Hepatocyte (in vitro differentiated cells): ENCODE data around the gene CCDC148. TPM values are rescaled to one million over a fixed set of nuclear protein-coding genes. Genes with fewer than 3 reads are reported as not detected.

Source experiments
- DNase-seq: peaks from one replicate; pipeline ENCODE4 v3.0.0-alpha.2; 2016; ENCODE audit warnings: low spot score
- H2AFZ ChIP-seq: fragments of 200-600 bp; sonication (generic); 2 replicates; pipeline ENCODE4 v1.6.0; 2016; ENCODE audit warnings: antibody characterized with exemption, mild to moderate bottlenecking
- H3K27ac ChIP-seq: fragments of 200-600 bp; sonication (generic); 2 replicates; pipeline ENCODE4 v1.5.1; 2016; ENCODE audit warnings: mild to moderate bottlenecking
- H3K27me3 ChIP-seq: fragments of 200-600 bp; sonication (generic); 2 replicates; pipeline ENCODE4 v1.6.1; 2016
- H3K36me3 ChIP-seq: fragments of 200-600 bp; sonication (generic); replicated peaks from 2 replicates; pipeline ENCODE4 v1.5.1; 2016; ENCODE audit warnings: low read depth; ENCODE audit not compliant: insufficient read depth
- H3K4me1 ChIP-seq: fragments of 200-600 bp; sonication (generic); 2 replicates; pipeline ENCODE4 v1.5.1; 2016; ENCODE audit warnings: mild to moderate bottlenecking, moderate library complexity; ENCODE audit not compliant: insufficient read depth
- H3K4me2 ChIP-seq: fragments of 200-600 bp; sonication (generic); 2 replicates; pipeline ENCODE4 v1.6.0; 2016
- H3K4me3 ChIP-seq: fragments of 200-600 bp; sonication (generic); 2 replicates; pipeline ENCODE4 v1.5.1; 2016; ENCODE audit warnings: mild to moderate bottlenecking
- H3K79me2 ChIP-seq: fragments of 200-600 bp; sonication (generic); 2 replicates; pipeline ENCODE4 v1.6.0; 2017; ENCODE audit warnings: mild to moderate bottlenecking
- H3K9me2 ChIP-seq: fragments of 200-600 bp; sonication (generic); replicated peaks from 2 replicates; pipeline ENCODE4 v1.6.0; 2017; ENCODE audit warnings: mild to moderate bottlenecking; ENCODE audit not compliant: insufficient read depth
- H3K9me3 ChIP-seq: fragments of 200-600 bp; sonication (generic); 2 replicates; pipeline ENCODE4 v1.5.1; 2016; ENCODE audit warnings: low read depth, mild to moderate bottlenecking
- H4K20me1 ChIP-seq: fragments of 200-600 bp; sonication (generic); 2 replicates; pipeline ENCODE4 v1.6.0; 2016; ENCODE audit warnings: mild to moderate bottlenecking; ENCODE audit not compliant: insufficient read depth, poor library complexity, severe bottlenecking
- EZH2 ChIP-seq: fragments of 200-600 bp; sonication (generic); IDR thresholded peaks from 2 replicates; pipeline ENCODE4 v1.6.1; 2016; ENCODE audit warnings: antibody characterized with exemption, mild to moderate bottlenecking, borderline replicate concordance
- EZH2phosphoT487 ChIP-seq: fragments of 200-600 bp; sonication (generic); IDR thresholded peaks from one replicate; pipeline ENCODE4 v1.6.1; 2018; ENCODE audit warnings: antibody characterized with exemption, mild to moderate bottlenecking, low read depth, moderate library complexity; ENCODE audit not compliant: unreplicated experiment, severe bottlenecking
- WGBS: methylation state at CpG from one replicate; pipeline ENCODE4 v1.1.6; 2016; ENCODE audit warnings: low lambda C conversion rate; ENCODE audit errors: missing lambda C conversion rate; 5-methylcytosine and 5-hydroxymethylcytosine counted together
- polyA plus RNA-seq: library from polyadenylated mRNA; unstranded; fragments of >200 nt; fragmentation: Nextera tagmentation; extraction: Ambion mirVana; gene quantifications from 2 replicates; pipeline ENCODE4 v1.2.1, GENCODE V29; 2016
- total RNA-seq: library from RNA; depleted of rRNA; stranded (reverse); fragments of >200 nt; gene quantifications from 2 replicates; pipeline ENCODE4 v1.2.3, GENCODE V29; 2014
- TF ChIP-seq, protein P1 (sequence below): fragments of 200-600 bp; sonication (generic); IDR thresholded peaks from 2 replicates; pipeline ENCODE4 v1.5.1; 2016; ENCODE audit warnings: antibody characterized with exemption, mild to moderate bottlenecking; ENCODE audit not compliant: poor library complexity

Gene CCDC148
- total and polyA plus RNA-seq, 2 experiments from 2014 or later, result 0.62 to 2.2 TPM

DNA sequence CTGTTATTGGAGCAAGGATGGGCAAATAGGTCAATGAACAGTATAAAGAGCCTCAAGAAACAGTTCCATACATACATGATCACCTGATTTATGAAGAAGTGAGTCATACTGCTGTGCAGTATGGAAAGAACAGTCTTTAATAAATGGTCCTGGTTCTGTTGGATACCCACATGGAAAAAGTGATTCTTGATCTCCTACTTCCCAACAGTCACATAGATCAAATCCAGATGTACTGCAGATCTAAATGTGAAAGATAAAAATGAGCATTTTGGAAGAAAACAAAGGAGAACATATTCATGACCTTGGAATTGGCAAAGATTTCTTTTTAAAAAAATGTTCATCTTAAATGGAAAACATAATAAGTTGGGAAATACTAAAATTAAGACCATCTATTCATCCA, 75.8 kb downstream of the CCDC148 start:
- no peaks in the 10 kb centered on the region for H4K20me1 ChIP-seq
- H3K9me2 ChIP-seq, result no peaks in the 10 kb centered on the region
- no peaks in the 10 kb centered on the region for H3K36me3 ChIP-seq
- no peaks in the 10 kb centered on the region for H3K4me1 ChIP-seq
- H2AFZ ChIP-seq, result no peak overlapping the region
- DNase-seq, result no peak
- TF ChIP-seq, protein P1, sequence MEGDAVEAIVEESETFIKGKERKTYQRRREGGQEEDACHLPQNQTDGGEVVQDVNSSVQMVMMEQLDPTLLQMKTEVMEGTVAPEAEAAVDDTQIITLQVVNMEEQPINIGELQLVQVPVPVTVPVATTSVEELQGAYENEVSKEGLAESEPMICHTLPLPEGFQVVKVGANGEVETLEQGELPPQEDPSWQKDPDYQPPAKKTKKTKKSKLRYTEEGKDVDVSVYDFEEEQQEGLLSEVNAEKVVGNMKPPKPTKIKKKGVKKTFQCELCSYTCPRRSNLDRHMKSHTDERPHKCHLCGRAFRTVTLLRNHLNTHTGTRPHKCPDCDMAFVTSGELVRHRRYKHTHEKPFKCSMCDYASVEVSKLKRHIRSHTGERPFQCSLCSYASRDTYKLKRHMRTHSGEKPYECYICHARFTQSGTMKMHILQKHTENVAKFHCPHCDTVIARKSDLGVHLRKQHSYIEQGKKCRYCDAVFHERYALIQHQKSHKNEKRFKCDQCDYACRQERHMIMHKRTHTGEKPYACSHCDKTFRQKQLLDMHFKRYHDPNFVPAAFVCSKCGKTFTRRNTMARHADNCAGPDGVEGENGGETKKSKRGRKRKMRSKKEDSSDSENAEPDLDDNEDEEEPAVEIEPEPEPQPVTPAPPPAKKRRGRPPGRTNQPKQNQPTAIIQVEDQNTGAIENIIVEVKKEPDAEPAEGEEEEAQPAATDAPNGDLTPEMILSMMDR, result no peak
- no peak for TF ChIP-seq EZH2
- no peak for TF ChIP-seq EZH2phosphoT487
- no peak overlapping the region for H3K27ac ChIP-seq
- H3K4me2 ChIP-seq, result no peak overlapping the region
- H3K4me3 ChIP-seq, result no peak overlapping the region
- no peaks in the 10 kb centered on the region for H3K9me3 ChIP-seq
- H3K27me3 ChIP-seq, result no peaks in the 10 kb centered on the region
- H3K79me2 ChIP-seq, result no peaks in the 10 kb centered on the region

DNA sequence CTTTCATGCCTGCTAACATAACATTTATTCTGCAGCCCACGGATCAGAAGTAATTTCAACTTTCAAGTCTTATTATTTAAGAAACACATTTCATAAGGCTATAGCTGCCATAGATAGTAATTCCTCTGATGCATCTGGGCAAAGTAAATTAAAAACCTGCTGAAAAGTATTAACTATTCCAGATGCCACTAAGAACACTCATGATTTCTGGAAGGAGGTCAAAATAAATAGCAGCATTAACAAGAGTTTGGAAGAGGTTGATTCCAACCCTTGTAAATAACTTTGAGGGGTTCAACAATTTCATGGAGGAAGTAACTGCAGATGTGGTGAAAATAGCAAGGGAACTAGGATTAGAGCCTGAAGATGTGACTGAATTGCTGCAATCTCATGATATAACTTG, 77.6 kb downstream of the CCDC148 start:
- Histone ChIP-seq H3K27ac (no peak overlapping the region), H3K4me1 (no peaks in the 10 kb centered on the region), H3K9me2 (no peaks in the 10 kb centered on the region), H2AFZ (no peak overlapping the region), H3K9me3 (no peaks in the 10 kb centered on the region), H3K4me2 (no peak overlapping the region), H3K27me3 (no peaks in the 10 kb centered on the region), H3K36me3 (no peaks in the 10 kb centered on the region), H3K79me2 (no peaks in the 10 kb centered on the region), H4K20me1 (no peaks in the 10 kb centered on the region), H3K4me3 (no peak overlapping the region)
- DNase-seq, result no peak
- no peak for TF ChIP-seq EZH2
- TF ChIP-seq, protein P1, result no peak
- TF ChIP-seq EZH2phosphoT487, result no peak
- WGBS, result 72% methylated on average over 1 of the region's 1 CpG

DNA sequence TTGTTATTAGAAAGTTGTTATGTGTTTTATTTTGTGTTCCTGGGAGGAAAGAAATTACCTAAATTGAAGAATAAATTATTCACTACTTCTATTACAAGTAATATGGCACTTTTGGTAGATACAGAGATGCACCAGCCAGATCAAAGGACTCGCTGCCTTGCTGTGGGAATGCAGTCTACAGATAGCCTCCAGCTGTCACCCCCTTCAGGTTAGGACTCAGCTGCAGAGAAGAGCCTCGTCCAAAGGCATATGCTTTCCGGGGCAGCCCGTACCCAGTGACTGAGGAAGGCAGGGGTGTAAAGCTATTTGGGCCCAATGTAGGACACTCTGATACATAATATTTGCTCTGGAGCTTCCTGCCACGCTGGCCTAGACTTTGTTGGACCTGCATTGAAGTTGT, 90.2 kb downstream of the CCDC148 start:
- H3K79me2 ChIP-seq, result no peaks in the 10 kb centered on the region
- no peaks in the 10 kb centered on the region for H4K20me1 ChIP-seq
- no peaks in the 10 kb centered on the region for H3K9me2 ChIP-seq
- no peak overlapping the region for H3K4me2 ChIP-seq
- no peak overlapping the region for H2AFZ ChIP-seq
- no peak overlapping the region for H3K4me3 ChIP-seq
- H3K4me1 ChIP-seq, result no peaks in the 10 kb centered on the region
- no peaks in the 10 kb centered on the region for H3K36me3 ChIP-seq
- no peaks in the 10 kb centered on the region for H3K27me3 ChIP-seq
- H3K9me3 ChIP-seq, result no peaks in the 10 kb centered on the region
- no peak for DNase-seq
- WGBS, result 77% methylated on average over 5 of the region's 5 CpGs
- no peak overlapping the region for H3K27ac ChIP-seq
- TF ChIP-seq, protein P1, result no peak
- TF ChIP-seq EZH2 (no peak), EZH2phosphoT487 (no peak)

DNA sequence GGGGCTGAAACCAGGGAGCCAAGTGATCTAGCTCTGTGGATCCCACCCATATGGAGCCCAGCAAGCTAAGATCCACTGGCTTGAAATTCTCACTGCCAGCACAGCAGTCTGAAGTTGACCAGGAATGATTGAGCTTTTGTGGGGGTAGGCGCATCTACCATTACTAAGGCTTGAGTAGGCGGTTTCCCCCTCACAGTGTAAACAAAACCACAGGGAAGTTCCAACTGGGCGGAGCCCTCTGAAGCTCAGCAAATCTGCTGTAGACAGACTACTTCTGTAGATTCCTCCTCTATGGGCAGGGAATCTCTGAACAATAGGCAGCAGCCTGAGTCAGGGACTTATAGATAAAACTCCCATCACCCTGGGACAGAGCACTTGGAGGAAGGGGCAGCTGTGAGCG, 96.7 kb downstream of the CCDC148 start:
- no peak overlapping the region for H3K4me2 ChIP-seq
- peak; percentile 17 for DNase-seq

More for the DNA sequence above, 96.7 kb downstream of the CCDC148 start:
- Histone ChIP-seq H3K4me3 (no peak overlapping the region), H3K36me3 (no peaks in the 10 kb centered on the region), H3K27ac (no peak overlapping the region), H4K20me1 (no peaks in the 10 kb centered on the region), H3K27me3 (no peaks in the 10 kb centered on the region), H3K9me2 (no peaks in the 10 kb centered on the region), H3K9me3 (no peaks in the 10 kb centered on the region), H3K79me2 (no peaks in the 10 kb centered on the region), H2AFZ (no peak overlapping the region), H3K4me1 (no peaks in the 10 kb centered on the region)
- WGBS, result 72% methylated on average over 4 of the region's 4 CpGs
- TF ChIP-seq, protein P1, result no peak
- no peak for TF ChIP-seq EZH2
- TF ChIP-seq EZH2phosphoT487, result no peak
